Astrocyte (in vitro differentiated cells and primary cell): ENCODE results near the gene CDC20. TPM values are rescaled to one million over a fixed set of nuclear protein-coding genes. Genes with fewer than 3 reads are reported as not detected.

ENCODE experiments used
- DNase-seq: peaks from one replicate; pipeline ENCODE4 v3.0.0-alpha.2; 2010; ENCODE audit warnings: low read depth
- FAIRE-seq: peaks from 2 replicates; lab custom pipeline; 2011; peaks lifted over from hg19 to GRCh38; lab: Jason Lieb, UNC
- H2AFZ ChIP-seq: 2 replicates; pipeline ENCODE4 v1.6.0; 2012; ENCODE audit warnings: low read depth, low read length, inconsistent platforms
- H3K27ac ChIP-seq: 2 replicates; pipeline ENCODE4 v1.5.1; 2011; ENCODE audit warnings: low read depth, low read length, inconsistent platforms
- H3K27me3 ChIP-seq: 2 replicates; pipeline ENCODE4 v1.6.0; 2011; ENCODE audit warnings: low read length, inconsistent platforms; ENCODE audit not compliant: insufficient read depth
- H3K36me3 ChIP-seq: 2 replicates; pipeline ENCODE4 v1.5.1; 2011; ENCODE audit warnings: low read length, inconsistent platforms; ENCODE audit not compliant: insufficient read depth
- H3K4me1 ChIP-seq: 2 replicates; pipeline ENCODE4 v1.5.1; 2011; ENCODE audit warnings: low read length, inconsistent platforms; ENCODE audit not compliant: insufficient read depth
- H3K4me2 ChIP-seq: 2 replicates; pipeline ENCODE4 v1.6.0; 2012; ENCODE audit warnings: low read length, inconsistent platforms
- H3K4me3 ChIP-seq: 2 replicates; pipeline ENCODE4 v1.5.1; 2011; ENCODE audit warnings: low read depth, mild to moderate bottlenecking, low read length, inconsistent platforms; ENCODE audit not compliant: insufficient read depth
- H3K79me2 ChIP-seq: 2 replicates; pipeline ENCODE4 v1.6.0; 2012; ENCODE audit warnings: mild to moderate bottlenecking, low read length, inconsistent platforms; ENCODE audit not compliant: insufficient read depth
- H3K9ac ChIP-seq: 2 replicates; pipeline ENCODE4 v1.6.0; 2012; ENCODE audit warnings: mild to moderate bottlenecking, low read length, inconsistent platforms
- H3K9me3 ChIP-seq: 2 replicates; pipeline ENCODE4 v1.5.1; 2012; ENCODE audit warnings: low read depth, mild to moderate bottlenecking, low read length, inconsistent platforms; ENCODE audit not compliant: insufficient read depth
- H4K20me1 ChIP-seq: 2 replicates; pipeline ENCODE4 v1.6.0; 2012; ENCODE audit warnings: low read length, inconsistent platforms; ENCODE audit not compliant: insufficient read depth
- H3K27ac Mint-ChIP-seq: one replicate; pipeline ENCODE4 v1.8.0; 2021; ENCODE audit warnings: mild to moderate bottlenecking, mixed read lengths; ENCODE audit not compliant: unreplicated experiment
- H3K27me3 Mint-ChIP-seq: one replicate; pipeline ENCODE4 v1.8.0; 2021; ENCODE audit warnings: low read depth, mixed read lengths; ENCODE audit not compliant: unreplicated experiment
- H3K36me3 Mint-ChIP-seq: one replicate; pipeline ENCODE4 v1.8.0; 2021; ENCODE audit warnings: low read depth, mixed read lengths; ENCODE audit not compliant: unreplicated experiment
- H3K4me1 Mint-ChIP-seq: one replicate; pipeline ENCODE4 v1.8.0; 2021; ENCODE audit warnings: low read depth, mixed read lengths; ENCODE audit not compliant: unreplicated experiment
- H3K4me3 Mint-ChIP-seq: one replicate; pipeline ENCODE4 v1.8.0; 2021; ENCODE audit warnings: mild to moderate bottlenecking, moderate library complexity, mixed read lengths; ENCODE audit not compliant: unreplicated experiment
- H3K9me3 Mint-ChIP-seq: one replicate; pipeline ENCODE4 v1.8.0; 2021; ENCODE audit warnings: mild to moderate bottlenecking, mixed read lengths; ENCODE audit not compliant: unreplicated experiment
- EZH2 ChIP-seq: IDR thresholded peaks from 2 replicates; pipeline ENCODE4 v1.6.1; 2012; ENCODE audit warnings: mild to moderate bottlenecking, low read length, inconsistent platforms; ENCODE audit not compliant: insufficient read depth
- total RNA-seq: library from RNA; stranded (reverse); gene quantifications from 2 replicates; pipeline ENCODE4 v1.2.1, GENCODE V29; 2021
- TF ChIP-seq, protein P1 (sequence below): IDR thresholded peaks from 2 replicates; pipeline ENCODE4 v1.5.1; 2011; ENCODE audit warnings: low read depth, mild to moderate bottlenecking, inconsistent platforms, low read length, moderate library complexity; ENCODE audit not compliant: insufficient read depth

Gene CDC20
- total RNA-seq, 1 donor from 2014 or later = 14.5 TPM

GRCh38 chr1:43386676-43387075, 27.9 kb downstream of the CDC20 start:
- Histone ChIP-seq H3K27me3 (no peaks in the 10 kb centered on the region), H3K36me3 (peaks cover 57% of the 10 kb centered on the region), H4K20me1 (peaks cover 36% of the 10 kb centered on the region), H3K4me3 (no peak overlapping the region), H3K9ac (peak overlapping the region; percentile 9), H3K4me2 (no peak overlapping the region), H3K27ac (no peak overlapping the region), H3K9me3 (no peaks in the 10 kb centered on the region), H3K79me2 (peaks cover 54% of the 10 kb centered on the region), H3K4me1 (peaks cover 17% of the 10 kb centered on the region), H2AFZ (no peak overlapping the region)
- Mint-ChIP-seq H3K36me3 (peaks cover 19% of the 10 kb centered on the region), H3K4me1 (peaks cover 18% of the 10 kb centered on the region), H3K9me3 (no peaks in the 10 kb centered on the region), H3K27ac (no peak overlapping the region), H3K27me3 (no peaks in the 10 kb centered on the region), H3K4me3 (no peak overlapping the region)
- DNase-seq (no peak), FAIRE-seq (no peak)
- no peak for TF ChIP-seq EZH2
- TF ChIP-seq, protein P1, sequence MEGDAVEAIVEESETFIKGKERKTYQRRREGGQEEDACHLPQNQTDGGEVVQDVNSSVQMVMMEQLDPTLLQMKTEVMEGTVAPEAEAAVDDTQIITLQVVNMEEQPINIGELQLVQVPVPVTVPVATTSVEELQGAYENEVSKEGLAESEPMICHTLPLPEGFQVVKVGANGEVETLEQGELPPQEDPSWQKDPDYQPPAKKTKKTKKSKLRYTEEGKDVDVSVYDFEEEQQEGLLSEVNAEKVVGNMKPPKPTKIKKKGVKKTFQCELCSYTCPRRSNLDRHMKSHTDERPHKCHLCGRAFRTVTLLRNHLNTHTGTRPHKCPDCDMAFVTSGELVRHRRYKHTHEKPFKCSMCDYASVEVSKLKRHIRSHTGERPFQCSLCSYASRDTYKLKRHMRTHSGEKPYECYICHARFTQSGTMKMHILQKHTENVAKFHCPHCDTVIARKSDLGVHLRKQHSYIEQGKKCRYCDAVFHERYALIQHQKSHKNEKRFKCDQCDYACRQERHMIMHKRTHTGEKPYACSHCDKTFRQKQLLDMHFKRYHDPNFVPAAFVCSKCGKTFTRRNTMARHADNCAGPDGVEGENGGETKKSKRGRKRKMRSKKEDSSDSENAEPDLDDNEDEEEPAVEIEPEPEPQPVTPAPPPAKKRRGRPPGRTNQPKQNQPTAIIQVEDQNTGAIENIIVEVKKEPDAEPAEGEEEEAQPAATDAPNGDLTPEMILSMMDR = no peak

- H2AFZ ChIP-seq = no peak overlapping the region
- TF ChIP-seq EZH2 = no peak
- TF ChIP-seq, protein P1 = no peak
- peak overlapping the region; percentile 95 for H3K4me2 ChIP-seq
- Mint-ChIP-seq H3K27ac (no peak overlapping the region), H3K4me3 (peak overlapping the region; percentile 97), H3K4me1 (peaks cover 15% of the 10 kb centered on the region), H3K9me3 (no peaks in the 10 kb centered on the region), H3K27me3 (no peaks in the 10 kb centered on the region), H3K36me3 (peaks cover 19% of the 10 kb centered on the region)
- peaks cover 39% of the 10 kb centered on the region for H4K20me1 ChIP-seq
- no peak overlapping the region for H3K27ac ChIP-seq
- FAIRE-seq (no peak), DNase-seq (no peak)
- no peaks in the 10 kb centered on the region for H3K27me3 ChIP-seq
- H3K9ac ChIP-seq = peak overlapping the region; percentile 92
- H3K4me1 ChIP-seq = peaks cover 17% of the 10 kb centered on the region
- peak overlapping the region; percentile 95 for H3K4me3 ChIP-seq
- H3K36me3 ChIP-seq = peaks cover 48% of the 10 kb centered on the region
- H3K9me3 ChIP-seq = no peaks in the 10 kb centered on the region
- H3K79me2 ChIP-seq = peaks cover 62% of the 10 kb centered on the region
Measured at GRCh38 chr1:43387976-43388599, 29.3 kb downstream of the CDC20 start.

DNA sequence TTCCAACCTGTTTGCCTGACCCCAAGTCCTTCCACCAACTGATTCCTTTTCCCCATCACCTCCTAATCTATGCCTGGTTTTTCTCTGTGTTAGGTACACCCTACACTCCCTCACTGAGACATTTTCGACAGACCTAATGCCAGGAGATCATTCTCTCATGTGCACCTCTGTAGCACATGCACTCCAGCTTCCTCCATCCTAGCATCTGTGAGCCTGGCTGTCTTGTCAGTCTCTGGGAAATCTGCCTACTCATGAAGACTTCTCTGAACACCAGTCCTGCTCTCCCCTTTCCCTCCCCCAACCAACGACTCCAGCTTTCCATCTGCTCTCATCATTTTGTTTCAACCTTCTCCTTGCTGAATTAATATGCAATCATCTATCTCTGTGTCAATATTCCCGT, 29.8 kb downstream of the CDC20 start:
- H3K27ac Mint-ChIP-seq = peak overlapping the region; percentile 1
- Histone ChIP-seq H3K9me3 (no peaks in the 10 kb centered on the region), H3K4me3 (peak overlapping the region; percentile 95), H3K27ac (peak overlapping the region; percentile 81), H3K36me3 (peaks cover 43% of the 10 kb centered on the region), H3K79me2 (peaks cover 67% of the 10 kb centered on the region), H3K4me1 (peaks cover 17% of the 10 kb centered on the region), H3K9ac (peak overlapping the region; percentile 92), H4K20me1 (peaks cover 44% of the 10 kb centered on the region), H2AFZ (no peak overlapping the region), H3K4me2 (peak overlapping the region; percentile 95), H3K27me3 (no peaks in the 10 kb centered on the region)
- H3K4me1 Mint-ChIP-seq = peaks cover 15% of the 10 kb centered on the region
- H3K27me3 Mint-ChIP-seq = no peaks in the 10 kb centered on the region
- peaks cover 17% of the 10 kb centered on the region for H3K36me3 Mint-ChIP-seq
- FAIRE-seq = no peak
- DNase-seq = no peak
- TF ChIP-seq, protein P1 = no peak
- TF ChIP-seq EZH2 = no peak
- no peaks in the 10 kb centered on the region for H3K9me3 Mint-ChIP-seq
- H3K4me3 Mint-ChIP-seq = peak overlapping the region; percentile 97
